ENCODE results near the gene ESR1.
"Not testable (repeated sequence)": the region's sequence is repeated elsewhere in the genome, so short reads cannot be mapped to it uniquely, and the experiment has no call there.

Gene ESR1

GRCh38 chr6:152098683-152099082 is 291.2 kb downstream of the ESR1 start:
- FAIRE-seq: no peak

DNA sequence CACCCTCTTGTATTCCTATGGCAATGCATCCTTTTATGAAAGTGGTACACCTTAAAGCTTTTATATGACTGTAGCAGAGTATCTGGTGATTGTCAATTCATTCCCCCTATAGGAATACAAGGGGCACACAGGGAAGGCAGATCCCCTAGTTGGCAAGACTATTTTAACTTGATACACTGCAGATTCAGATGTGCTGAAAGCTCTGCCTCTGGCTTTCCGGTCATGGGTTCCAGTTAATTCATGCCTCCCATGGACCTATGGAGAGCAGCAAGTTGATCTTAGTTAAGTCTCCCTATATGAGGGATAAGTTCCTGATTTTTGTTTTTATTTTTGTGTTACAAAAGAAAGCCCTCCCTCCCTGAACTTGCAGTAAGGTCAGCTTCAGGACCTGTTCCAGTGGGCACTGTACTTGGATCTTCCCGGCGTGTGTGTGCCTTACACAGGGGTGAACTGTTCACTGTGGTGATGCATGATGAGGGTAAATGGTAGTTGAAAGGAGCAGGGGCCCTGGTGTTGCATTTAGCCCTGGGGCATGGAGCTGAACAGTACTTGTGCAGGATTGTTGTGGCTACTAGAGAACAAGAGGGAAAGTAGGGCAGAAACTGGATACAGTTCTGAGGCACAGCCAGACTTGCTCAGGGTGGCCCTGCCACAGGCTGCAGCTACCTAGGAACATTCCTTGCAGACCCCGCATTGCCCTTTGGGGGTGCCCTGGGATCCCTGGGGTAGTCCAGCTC is 292.1 kb downstream of the ESR1 start:
- FAIRE-seq: no peak

DNA sequence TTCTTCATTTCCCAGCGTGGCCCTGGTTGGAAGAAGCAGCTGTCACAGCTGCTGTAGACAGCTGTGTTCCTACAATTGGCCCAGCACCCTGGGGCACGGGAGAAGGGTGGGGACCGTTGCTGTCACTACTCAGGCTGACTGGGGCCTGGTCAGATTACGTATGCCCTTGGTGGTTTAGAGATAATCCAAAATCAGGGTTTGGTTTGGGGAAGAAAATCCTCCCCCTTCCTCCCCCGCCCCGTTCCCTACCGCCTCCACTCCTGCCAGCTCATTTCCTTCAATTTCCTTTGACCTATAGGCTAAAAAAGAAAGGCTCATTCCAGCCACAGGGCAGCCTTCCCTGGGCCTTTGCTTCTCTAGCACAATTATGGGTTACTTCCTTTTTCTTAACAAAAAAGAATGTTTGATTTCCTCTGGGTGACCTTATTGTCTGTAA is 292.7 kb downstream of the ESR1 start:
- no peak for FAIRE-seq

- no peak for FAIRE-seq
Observed at GRCh38 chr6:152107973-152108372, 300.5 kb downstream of the ESR1 start.

DNA sequence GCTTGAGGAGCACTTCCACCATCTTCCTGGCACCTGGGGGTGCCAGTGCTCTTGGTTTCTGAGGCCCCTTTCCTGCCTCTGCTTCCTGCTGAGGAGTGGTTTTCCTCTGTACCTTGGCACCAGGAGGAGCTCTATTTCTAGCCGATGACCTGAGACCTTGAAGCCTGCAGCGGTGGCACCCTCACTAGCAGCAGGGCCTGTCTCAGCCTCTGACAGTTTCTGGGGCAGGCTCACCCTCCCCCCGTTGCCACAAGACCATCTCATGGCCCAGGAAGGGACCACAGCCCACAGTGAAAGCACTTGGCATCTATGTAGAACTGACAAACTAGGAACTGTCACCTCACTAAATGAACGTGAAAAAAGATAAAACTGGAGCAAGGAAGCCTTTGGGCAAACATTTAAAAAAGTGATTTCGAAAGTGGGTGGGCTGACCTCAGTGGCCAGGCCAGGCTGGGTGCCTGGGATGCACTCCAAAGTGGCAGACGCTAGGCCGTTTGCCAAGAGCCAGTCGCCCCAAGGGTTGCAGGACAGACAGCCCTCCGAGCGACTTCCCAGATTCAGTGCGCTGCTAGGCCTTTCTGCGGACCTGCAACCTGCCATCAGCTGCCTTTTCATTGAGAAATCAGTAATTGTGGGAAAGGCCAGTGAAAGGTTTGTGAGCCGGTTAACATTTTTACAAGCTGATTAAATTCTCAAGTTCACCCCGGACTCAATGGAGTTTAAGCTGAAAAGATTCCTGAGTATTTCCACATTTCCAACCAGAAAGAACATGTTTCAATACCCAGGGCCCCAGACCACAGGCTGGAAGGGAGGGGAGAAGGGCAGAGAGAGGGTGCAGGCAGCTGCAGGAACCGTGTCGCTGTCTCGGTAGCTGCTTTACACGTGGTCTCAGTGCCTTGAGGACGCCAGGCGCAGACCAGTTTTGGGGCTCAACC is 303.7 kb downstream of the ESR1 start:
- FAIRE-seq: no peak

- no peak for FAIRE-seq
Observed at GRCh38 chr6:152112491-152113261, 305.2 kb downstream of the ESR1 start.

DNA sequence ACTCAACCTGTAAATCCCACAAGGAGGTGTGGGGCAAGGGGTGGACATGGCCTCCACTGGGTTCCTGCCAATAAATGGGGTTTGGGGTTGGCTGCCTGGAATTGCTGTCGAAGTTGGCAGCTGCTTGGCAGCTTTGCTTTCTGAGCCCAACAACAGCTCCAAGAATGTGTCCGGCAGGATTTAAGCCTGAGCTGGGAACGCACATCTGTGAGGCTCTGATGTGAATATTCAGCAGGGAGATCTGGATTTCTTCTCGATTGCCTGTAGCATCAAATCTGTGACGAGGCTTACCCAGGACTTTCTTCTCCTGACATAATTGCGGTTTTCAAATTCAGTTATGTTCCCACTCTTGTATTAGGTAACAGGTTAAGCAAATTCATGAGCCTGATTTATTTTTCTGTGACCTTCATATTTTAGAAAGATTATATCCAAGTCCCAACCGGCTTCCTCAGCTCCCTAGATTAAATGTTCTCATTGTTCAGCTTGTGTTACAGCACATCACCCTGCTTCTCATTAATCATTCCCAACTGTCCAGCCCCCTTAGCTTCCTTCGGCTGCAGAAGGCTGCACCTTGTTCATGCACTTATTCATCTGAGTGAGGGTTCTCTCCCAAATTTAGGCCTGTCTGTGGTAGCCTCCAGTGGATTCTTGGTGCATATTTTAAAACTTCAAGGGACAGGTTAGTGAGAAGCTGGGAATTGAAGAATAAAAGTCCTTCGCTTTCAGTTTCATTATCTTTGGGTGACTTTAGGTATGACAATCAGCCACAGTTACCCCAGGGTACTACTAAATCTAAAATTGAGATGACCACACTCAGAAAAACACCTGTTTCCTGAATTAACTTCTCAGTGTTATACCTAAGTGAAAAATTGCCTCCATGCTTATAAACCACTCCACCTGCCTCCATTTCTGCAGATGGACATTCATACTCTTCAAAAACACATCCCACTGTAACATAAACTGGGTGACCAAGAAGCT is 310.0 kb downstream of the ESR1 start:
- no peak for FAIRE-seq

DNA sequence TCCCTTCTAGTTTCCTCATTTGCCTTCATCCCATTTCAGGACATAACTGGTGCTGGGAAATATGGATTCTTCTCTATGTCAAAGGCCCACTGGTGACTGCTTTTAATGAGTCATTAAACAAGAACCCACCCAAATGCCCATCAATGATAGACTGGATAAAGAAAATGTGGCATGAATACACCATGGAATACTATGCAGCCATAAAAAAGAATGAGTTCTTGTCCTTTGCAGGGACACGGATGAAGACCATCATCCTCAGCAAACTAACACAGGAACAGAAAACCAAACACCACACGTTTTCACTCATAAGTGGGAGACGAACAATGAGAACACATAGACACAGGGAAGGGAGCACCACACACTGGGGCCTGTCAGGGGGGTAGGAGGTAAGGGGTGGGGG is 310.7 kb downstream of the ESR1 start:
- no peak for FAIRE-seq

DNA sequence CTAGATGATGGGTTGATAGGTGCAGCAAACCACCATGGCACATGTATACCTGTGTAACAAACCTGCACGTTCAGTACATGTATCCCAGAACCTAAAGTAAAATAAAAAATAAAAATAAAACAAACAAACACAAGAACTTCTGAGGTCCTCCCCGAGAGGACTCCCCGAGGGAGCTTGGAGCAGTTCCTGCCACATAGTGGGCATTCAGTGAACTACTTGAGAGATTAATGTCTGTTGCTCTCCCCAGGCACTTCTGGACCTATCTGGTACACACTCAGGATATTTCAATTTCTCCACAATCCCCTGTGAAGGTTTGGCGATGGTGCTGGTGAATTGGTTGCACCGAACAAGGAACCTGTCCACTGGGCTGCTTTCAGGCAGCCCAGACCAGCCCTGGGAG is 311.2 kb downstream of the ESR1 start:
- FAIRE-seq: no peak

DNA sequence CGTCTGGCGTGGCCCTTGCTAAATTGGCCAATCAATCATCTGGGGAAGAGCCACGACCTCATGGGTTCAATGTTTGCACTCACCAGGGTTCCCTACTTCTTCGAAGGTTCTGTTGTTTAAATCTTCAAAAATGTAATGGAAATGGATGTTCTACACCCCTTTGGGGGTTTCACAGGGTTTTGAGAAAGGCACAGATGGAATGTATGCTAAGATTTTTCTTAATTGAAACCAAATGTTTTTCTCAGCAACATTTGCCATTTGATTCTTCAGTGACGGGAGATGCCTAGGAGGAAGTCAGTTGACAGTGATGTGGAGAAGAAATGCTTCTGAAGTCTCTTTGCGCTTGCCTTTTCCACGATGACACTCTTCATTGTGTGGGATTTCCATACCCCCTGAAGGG is 312.3 kb downstream of the ESR1 start:
- FAIRE-seq: no peak

GRCh38 chr6:152121910-152122309 is 314.4 kb downstream of the ESR1 start:
- no peak for FAIRE-seq

GRCh38 chr6:152122434-152122833 is 315.0 kb downstream of the ESR1 start:
- FAIRE-seq: no peak

DNA sequence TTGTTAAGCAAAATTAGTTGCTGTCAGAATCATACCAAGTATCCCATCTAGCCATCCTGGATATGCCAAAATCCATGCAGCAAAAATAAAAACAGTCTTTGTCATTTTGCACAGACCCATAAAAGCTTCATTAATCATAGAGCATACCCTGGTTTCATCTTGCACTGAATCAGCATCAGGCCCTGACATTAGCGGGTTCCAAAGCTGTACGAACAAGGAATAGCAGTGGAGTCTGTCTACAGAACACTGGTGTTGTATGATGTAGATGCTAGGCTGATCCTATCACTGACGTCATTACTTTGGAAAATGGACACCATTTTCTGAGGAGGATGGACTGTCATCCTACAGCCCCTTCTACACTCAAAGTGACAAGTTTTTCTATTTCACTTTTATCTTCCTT is 315.6 kb downstream of the ESR1 start:
- FAIRE-seq: no peak

GRCh38 chr6:152124429-152125074 is 317.1 kb downstream of the ESR1 start:
- FAIRE-seq: peak; percentile 74

DNA sequence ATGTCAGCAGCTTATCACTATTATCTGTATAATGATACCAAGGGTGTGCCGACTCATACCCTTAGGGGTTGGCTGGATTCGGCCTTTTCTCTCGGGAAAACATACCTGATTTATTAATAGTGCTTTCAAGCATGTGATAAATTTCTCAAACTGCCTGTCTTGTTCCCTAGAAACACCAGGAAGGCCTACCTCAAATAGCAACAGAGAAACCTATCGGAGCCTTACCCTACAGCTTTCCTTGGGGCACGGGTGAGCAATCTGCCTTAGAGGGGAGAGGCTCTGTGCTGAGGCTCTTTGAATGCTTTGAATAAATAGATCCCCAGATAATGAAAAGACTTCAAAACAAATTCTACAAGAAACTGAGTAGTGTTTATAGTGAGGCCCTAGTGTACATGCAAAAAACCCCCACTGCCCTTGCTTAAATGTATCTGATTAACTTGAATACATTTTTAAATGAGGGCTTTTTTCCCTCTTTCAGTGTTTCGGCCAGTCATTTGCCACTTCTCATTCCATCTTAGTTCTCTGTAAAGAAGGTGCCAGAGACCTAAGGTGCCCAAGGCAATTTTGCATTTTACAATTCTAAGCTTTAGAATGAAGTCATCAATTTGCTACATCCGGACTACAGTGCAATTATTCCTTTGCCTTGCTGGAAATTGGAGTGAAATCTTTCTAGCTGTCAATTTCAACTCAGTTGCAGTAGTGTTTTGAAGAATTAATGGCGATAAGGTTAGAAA is 320.1 kb downstream of the ESR1 start:
- FAIRE-seq: no peak

GRCh38 chr6:152129691-152130151 is 322.2 kb downstream of the ESR1 start:
- FAIRE-seq: peak; percentile 98

- FAIRE-seq: no peak
Observed at GRCh38 chr6:152130441-152130840, 323.0 kb downstream of the ESR1 start.

- FAIRE-seq: no peak
Observed at GRCh38 chr6:152135755-152136448, 328.4 kb downstream of the ESR1 start.

DNA sequence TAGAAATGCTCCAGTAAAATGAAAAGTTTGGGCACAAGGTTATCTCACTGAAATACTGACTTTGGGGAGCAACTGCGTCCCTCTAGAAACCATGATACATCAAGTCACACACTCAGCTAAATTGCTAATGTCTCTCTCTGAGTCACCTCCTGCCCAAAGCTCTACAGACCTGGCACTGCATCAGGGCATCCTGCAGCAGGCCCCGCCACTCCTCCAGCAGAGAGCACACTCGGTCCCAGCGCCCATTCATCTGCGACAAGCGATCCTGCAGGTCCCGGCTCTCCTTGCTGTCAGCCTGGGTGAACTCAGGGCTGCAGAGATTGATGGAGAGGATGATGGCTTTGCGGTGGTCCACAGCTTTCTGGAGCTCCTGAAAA is 329.0 kb downstream of the ESR1 start:
- FAIRE-seq: no peak

GRCh38 chr6:152138344-152138743 is 330.9 kb downstream of the ESR1 start:
- FAIRE-seq: not testable (repeated sequence)
